ENCODE measurements around the gene TEX2. TPM values are rescaled to one million over a fixed set of nuclear protein-coding genes. Genes with fewer than 3 reads are reported as not detected.

The TEX2 gene, protein sequence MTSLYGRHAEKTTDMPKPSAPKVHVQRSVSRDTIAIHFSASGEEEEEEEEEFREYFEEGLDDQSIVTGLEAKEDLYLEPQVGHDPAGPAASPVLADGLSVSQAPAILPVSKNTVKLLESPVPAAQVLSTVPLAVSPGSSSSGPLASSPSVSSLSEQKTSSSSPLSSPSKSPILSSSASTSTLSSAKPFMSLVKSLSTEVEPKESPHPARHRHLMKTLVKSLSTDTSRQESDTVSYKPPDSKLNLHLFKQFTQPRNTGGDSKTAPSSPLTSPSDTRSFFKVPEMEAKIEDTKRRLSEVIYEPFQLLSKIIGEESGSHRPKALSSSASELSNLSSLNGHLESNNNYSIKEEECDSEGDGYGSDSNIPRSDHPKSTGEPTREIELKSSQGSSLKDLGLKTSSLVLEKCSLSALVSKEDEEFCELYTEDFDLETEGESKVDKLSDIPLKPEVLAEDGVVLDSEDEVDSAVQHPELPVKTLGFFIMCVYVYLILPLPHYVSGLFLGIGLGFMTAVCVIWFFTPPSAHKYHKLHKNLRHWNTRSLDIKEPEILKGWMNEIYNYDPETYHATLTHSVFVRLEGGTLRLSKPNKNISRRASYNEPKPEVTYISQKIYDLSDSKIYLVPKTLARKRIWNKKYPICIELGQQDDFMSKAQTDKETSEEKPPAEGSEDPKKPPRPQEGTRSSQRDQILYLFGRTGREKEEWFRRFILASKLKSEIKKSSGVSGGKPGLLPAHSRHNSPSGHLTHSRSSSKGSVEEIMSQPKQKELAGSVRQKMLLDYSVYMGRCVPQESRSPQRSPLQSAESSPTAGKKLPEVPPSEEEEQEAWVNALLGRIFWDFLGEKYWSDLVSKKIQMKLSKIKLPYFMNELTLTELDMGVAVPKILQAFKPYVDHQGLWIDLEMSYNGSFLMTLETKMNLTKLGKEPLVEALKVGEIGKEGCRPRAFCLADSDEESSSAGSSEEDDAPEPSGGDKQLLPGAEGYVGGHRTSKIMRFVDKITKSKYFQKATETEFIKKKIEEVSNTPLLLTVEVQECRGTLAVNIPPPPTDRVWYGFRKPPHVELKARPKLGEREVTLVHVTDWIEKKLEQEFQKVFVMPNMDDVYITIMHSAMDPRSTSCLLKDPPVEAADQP
- total RNA-seq, result 10 to 100 TPM; 35.5 to 41.3 (median 36.9) TPM

DNA sequence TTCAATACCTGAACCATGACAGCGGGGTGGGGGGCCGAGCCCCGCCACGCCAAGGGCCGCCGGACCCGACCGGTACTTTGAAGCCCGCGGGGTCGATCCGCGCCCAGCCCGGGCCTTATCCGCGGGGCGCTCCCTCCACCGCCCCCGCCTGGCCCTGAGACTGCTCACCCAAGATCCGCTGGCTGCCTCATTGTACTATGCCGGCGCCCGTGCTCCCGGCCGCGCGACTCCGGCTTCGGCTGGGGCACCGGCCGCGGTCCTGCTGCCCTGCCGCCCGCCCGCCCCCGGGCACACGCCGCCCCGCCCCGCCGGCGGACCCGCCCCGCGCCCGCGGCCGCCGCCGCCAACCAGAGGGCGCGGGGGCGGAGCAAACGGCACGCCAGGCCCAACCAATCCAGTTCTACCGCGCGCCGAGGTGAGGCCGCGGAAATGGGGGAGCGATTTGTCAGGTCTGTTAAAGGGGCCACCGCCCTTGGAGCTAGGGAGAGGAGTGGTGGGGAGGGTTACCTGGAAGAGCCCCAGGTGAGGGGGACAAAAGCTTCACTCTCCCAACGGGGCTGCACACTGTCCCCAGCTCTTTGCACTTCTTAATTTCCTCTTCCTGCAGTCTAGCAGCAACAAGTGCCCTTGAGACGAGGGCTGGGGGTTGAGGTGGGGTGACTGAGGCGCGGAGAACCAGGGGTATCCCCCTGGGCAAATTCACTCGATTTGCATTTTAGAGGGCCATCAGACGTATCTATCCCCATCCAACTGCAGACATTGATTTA is at the start of gene TEX2:
TEX2 (minus strand) TSS at position 261 of the 767 bp plus-strand sequence. CDS start 49,043 bp downstream, outside the sequence.
- Histone ChIP-seq H3K36me3 (no peaks in the 10 kb centered on the region), H3K27ac (peak within 1 kb of the TSS; percentile 93), H3K4me3 (peak within 1 kb of the TSS; percentile 95), H3K9me3 (no peaks in the 10 kb centered on the region), H3K4me1 (peaks cover 30% of the 10 kb centered on the region), H3K27me3 (no peaks in the 10 kb centered on the region)
- no peak for TF ChIP-seq POLR2AphosphoS5 (IDR thresholded peaks at IDR 0.05)
- TF ChIP-seq, protein P1, sequence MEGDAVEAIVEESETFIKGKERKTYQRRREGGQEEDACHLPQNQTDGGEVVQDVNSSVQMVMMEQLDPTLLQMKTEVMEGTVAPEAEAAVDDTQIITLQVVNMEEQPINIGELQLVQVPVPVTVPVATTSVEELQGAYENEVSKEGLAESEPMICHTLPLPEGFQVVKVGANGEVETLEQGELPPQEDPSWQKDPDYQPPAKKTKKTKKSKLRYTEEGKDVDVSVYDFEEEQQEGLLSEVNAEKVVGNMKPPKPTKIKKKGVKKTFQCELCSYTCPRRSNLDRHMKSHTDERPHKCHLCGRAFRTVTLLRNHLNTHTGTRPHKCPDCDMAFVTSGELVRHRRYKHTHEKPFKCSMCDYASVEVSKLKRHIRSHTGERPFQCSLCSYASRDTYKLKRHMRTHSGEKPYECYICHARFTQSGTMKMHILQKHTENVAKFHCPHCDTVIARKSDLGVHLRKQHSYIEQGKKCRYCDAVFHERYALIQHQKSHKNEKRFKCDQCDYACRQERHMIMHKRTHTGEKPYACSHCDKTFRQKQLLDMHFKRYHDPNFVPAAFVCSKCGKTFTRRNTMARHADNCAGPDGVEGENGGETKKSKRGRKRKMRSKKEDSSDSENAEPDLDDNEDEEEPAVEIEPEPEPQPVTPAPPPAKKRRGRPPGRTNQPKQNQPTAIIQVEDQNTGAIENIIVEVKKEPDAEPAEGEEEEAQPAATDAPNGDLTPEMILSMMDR (IDR thresholded peaks at IDR 0.05), result no peak
- peak in 1 of 2 donors; percentile 25 for TF ChIP-seq POLR2A (IDR thresholded peaks at IDR 0.05)
- WGBS, result under 1% methylated on average over 29 of the region's 69 CpGs
- DNase-seq (ENCODE audit: low spot score in 2 of 2), result peak; percentile 92 to 93

DNA sequence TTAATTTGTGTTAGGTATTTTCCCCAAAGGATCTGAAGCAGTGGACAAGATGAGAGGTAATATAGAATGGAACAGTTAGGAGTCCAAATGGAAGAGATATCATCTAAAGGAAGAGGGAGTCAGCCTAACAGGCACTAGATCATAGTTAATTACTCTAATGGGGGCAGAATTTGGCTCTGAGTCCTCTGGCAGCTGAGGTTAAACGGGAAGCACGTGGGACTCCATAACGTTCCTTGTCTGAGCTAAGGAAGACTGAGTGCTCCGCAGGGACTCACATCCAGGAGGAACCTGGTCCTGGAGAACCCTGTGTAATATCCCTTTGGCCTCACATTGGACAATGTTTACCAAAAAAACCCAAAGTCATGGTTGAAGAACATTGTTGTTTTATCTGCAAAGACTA is 46.6 kb upstream of the TEX2 start:
- Histone ChIP-seq H3K9me3 (no peaks in the 10 kb centered on the region), H3K27ac (no peak overlapping the region), H3K36me3 (no peaks in the 10 kb centered on the region), H3K4me1 (no peaks in the 10 kb centered on the region), H3K27me3 (no peaks in the 10 kb centered on the region), H3K4me3 (no peak overlapping the region)
- TF ChIP-seq POLR2AphosphoS5 (IDR thresholded peaks at IDR 0.05), result no peak
- no peak for DNase-seq (ENCODE audit: low spot score in 2 of 2)
- 64% methylated on average over 4 of the region's 4 CpGs for WGBS

DNA sequence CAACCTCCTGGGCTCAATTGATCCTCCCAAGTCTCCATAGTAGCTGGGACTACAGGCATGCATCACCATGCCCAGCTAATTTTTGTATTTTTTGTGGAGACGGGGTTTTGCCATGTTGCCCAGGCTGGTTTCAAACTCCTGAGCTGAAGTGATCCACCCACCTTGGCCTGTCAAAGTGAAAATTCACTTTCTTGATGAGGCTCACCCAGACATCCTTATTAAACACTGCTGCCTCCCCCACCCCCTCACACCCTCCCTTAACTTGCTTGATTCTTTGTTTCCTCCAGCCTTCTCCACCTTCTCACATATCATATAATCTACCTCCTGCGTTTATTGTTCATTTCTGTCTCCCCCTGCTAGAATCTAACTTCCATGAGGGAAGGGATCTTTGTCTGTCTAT is 46.0 kb upstream of the TEX2 start:
- H3K27me3 ChIP-seq, result no peaks in the 10 kb centered on the region
- WGBS, result 84% methylated on average over 2 of the region's 2 CpGs
- no peak for DNase-seq (ENCODE audit: low spot score in 2 of 2)
- no peaks in the 10 kb centered on the region for H3K9me3 ChIP-seq
- H3K27ac ChIP-seq, result no peak overlapping the region
- no peaks in the 10 kb centered on the region for H3K36me3 ChIP-seq
- H3K4me3 ChIP-seq, result no peak overlapping the region
- H3K4me1 ChIP-seq, result no peaks in the 10 kb centered on the region
- no peak for TF ChIP-seq POLR2AphosphoS5 (IDR thresholded peaks at IDR 0.05)
- no peak for TF ChIP-seq POLR2A (IDR thresholded peaks at IDR 0.05)
- TF ChIP-seq, protein P1 (IDR thresholded peaks at IDR 0.05), result no peak
- no peak for TF ChIP-seq EP300 (IDR thresholded peaks at IDR 0.05)

DNA sequence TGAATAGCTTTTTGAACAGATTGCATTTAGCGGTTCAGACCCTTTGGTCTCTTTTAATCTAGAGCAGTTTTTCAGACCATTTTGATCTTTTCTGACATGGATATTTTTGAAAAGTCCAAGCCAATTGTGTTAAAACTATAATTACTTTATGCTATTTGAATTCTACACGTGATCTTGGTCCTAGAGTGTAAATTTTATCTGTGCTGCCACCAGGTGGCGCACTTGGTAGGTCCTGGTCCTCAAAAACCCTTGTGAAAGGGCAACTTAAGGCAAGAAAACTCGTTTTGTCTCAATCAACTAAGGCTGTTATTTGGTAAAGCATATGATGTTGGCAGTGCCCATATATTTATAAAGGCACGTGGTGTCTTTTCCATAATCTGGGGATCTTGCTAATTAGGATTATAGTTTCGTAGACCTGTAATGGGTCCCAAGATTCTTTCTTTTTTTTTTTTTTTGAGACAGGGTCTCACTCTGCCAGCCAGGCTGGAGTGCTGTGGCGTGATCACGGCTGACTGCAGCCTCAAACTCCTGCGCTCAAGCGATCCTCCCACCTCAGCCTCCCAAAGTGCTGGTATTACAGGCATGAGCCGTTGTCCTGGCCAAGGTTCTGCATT is 43.9 kb upstream of the TEX2 start:
- no peak for DNase-seq (ENCODE audit: low spot score in 2 of 2)
- TF ChIP-seq, protein P1 (IDR thresholded peaks at IDR 0.05), result peak; percentile 65 to 77
- TF ChIP-seq POLR2A (IDR thresholded peaks at IDR 0.05), result no peak
- Histone ChIP-seq H3K4me3 (no peak overlapping the region), H3K27me3 (no peaks in the 10 kb centered on the region), H3K4me1 (no peaks in the 10 kb centered on the region), H3K36me3 (no peaks in the 10 kb centered on the region), H3K27ac (no peak overlapping the region), H3K9me3 (no peaks in the 10 kb centered on the region)
- 47% methylated on average over 11 of the region's 11 CpGs for WGBS

DNA sequence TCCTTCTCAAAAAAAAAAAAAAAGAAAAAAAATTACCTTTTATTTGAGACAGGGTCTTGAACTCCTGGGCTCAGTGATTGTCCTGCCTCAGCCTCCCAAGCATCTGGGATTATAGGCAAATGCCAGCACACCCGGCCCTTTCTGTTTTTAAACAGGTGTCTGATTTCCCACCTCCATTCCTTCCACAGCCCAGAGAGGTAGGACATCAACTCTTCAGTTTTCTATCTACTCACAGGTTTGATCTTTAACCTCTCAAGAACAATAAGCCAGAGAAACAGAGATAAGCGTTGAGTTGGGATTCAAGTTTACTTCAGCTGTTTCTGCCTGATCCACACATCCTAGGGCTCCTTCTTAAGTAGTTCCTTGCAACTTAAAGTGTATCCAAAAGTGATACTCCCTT is 41.5 kb upstream of the TEX2 start:
- no peak for TF ChIP-seq POLR2AphosphoS5 (IDR thresholded peaks at IDR 0.05)
- no peak for TF ChIP-seq POLR2A (IDR thresholded peaks at IDR 0.05)
- TF ChIP-seq EP300 (IDR thresholded peaks at IDR 0.05), result no peak
- no peak overlapping the region for H3K27ac ChIP-seq
- 88% methylated on average over 2 of the region's 2 CpGs for WGBS

More for the DNA sequence above, 41.5 kb upstream of the TEX2 start:
- Histone ChIP-seq H3K4me3 (no peak overlapping the region), H3K9me3 (no peaks in the 10 kb centered on the region), H3K4me1 (no peaks in the 10 kb centered on the region), H3K27me3 (no peaks in the 10 kb centered on the region), H3K36me3 (no peaks in the 10 kb centered on the region)
- DNase-seq (ENCODE audit: low spot score in 2 of 2), result no peak
